SH-SY5Y (cell line): ENCODE results near the gene RPS6KA2.

Source experiments
- GATA2 ChIP-seq: IDR thresholded peaks from 2 replicates; pipeline ENCODE4 v1.6.1; 2011; ENCODE audit warnings: mild to moderate bottlenecking, low read depth, low read length
- GATA3 ChIP-seq: IDR thresholded peaks from 2 replicates; pipeline ENCODE4 v1.6.1; 2011; ENCODE audit warnings: low read depth, mild to moderate bottlenecking, low read length, moderate library complexity

The RPS6KA2 gene

DNA sequence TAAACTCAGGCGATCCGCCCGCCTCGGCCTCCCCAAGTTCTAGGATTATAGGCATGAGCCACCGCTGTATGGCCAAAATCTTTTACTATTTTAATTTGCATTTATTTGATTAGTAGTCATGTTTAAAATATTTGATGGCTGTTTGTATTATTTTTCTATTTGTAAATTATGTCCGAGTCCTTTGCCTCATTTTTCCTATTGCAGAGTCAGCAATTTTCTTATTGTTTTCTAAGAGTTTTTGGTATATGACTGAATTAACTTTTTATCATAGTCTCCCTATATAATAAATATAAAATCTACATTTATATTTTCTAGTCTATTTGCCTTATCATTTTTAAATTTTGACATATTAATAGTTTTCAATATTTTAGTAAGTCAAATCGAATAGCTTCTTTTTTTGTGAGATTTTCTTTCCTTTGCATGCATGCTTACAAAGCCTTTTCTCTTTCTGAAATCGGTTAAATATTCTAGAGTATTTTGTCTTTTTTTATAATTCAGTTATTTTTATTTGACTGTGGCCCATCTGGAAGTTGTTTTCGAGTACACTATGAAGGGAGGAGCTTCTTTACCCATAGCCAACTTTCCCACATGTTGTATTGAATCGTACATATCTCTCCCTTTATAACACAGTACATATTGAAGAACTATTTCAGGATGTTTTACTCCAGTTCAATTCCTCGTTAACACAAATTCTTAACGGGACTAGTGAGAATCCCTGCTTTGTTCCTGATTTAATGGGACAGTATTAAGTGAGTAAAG lies 34.5 kb upstream of the RPS6KA2 start:
- no peak for TF ChIP-seq GATA2

DNA sequence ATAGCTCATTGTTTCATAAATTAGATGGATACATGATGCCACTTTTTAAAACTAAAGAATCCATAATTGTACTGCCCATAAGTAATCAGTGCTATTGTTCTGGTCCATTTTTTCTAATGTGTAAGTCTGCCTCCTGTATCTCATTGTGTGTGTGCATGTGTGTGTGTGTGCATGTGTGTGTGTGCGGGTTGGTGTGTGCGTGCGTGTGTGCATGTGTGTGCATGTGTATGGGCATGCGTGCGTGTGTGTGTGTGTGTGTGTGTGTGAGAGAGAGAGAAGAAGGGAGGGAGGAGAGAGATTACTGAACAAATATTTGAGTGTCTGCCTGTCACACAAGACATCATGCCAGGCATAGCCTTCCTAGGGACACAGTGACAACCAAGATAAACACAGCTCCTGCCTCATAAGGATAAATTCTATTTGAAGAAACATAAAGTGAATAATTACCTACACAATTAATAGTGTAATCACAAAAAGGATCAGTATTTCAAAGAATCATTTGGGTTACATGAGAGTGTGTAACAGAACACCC lies 33.2 kb upstream of the RPS6KA2 start:
- TF ChIP-seq GATA2, result no peak
- TF ChIP-seq GATA3, result no peak

GRCh38 chr6:166659581-166659980 lies 32.5 kb upstream of the RPS6KA2 start:
- no peak for TF ChIP-seq GATA2
- no peak for TF ChIP-seq GATA3

- TF ChIP-seq GATA2 (no peak), GATA3 (no peak)
Measured at GRCh38 chr6:166658792-166659150, 31.7 kb upstream of the RPS6KA2 start.

DNA sequence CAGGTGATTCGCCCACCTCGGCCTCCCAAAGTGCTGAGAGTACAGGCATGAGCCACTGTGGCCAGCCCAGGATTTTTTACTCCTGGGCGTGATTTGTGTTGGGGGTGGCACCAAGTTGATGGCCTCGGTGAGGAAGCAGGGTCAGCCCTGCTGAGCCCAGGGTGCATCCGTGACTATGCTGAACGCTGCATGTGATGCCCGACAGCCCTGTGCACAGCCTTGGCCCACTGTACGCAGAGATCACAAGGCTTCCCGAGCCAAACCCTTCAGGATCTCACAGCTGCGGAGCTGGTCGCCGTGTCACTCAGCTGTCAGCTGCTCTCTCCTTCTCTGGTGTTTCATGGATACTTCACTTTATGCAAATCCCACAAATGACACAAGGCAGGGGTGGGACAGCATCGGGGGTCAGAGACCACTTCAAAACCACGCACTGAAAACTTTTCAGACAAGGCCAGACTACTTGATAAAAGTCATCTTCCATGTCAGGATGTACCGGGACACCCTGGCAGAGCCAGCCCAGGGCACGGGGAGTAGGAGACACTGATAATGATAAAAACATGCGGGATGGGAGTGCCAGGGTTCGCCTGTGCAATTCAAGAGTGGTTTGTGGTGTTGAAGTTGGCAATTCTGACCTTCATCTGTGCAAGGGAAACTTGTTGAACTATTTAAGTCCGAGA lies 31.2 kb upstream of the RPS6KA2 start:
- TF ChIP-seq GATA3 (no peak), GATA2 (no peak)

DNA sequence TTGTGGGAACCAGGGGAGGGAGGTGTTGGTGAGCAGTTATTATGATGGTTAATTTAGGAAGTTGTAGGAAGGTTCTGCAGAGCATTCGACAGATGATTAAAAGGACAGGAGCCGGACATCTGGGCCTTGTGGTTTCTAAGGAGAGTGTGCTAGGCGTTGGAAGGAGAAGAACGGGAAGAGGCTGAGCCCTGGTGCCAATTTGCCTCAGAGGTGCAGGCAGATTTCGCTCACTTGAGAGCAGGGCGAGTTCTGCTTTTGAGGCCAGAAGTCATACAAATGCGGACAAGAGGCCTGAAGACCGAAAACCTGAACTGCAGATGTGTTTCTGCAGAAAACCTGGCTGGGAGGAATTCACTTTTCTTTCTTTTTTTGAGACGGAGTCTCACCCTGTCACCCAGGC lies 30.5 kb upstream of the RPS6KA2 start:
- TF ChIP-seq GATA3, result no peak
- TF ChIP-seq GATA2, result no peak

GRCh38 chr6:166656230-166657151 lies 29.4 kb upstream of the RPS6KA2 start:
- TF ChIP-seq GATA3, result no peak
- no peak for TF ChIP-seq GATA2

DNA sequence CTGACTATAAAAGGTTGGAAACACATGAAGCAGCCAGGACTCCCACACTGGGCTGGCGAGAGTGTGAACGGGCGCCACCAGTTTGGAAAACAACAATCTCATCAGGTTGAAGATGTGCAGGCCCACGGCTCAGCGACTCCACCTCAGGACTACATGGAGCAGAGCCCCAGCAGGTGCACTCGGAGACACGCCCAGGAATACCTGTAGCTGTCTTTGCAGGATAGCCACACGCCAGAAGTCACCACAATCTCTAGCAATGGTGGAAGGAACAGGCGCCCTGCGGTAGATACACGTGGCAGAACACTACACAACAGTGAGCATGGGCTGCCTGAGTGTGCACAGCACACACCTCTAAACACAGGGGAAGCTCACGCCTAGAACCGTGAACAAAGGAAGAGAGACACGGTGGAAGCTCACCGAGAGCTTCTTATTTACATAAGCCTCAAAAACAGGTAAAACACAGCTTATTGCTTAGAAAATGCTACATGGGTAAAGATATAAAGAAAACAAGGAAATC lies 28.7 kb upstream of the RPS6KA2 start:
- no peak for TF ChIP-seq GATA2
- no peak for TF ChIP-seq GATA3

DNA sequence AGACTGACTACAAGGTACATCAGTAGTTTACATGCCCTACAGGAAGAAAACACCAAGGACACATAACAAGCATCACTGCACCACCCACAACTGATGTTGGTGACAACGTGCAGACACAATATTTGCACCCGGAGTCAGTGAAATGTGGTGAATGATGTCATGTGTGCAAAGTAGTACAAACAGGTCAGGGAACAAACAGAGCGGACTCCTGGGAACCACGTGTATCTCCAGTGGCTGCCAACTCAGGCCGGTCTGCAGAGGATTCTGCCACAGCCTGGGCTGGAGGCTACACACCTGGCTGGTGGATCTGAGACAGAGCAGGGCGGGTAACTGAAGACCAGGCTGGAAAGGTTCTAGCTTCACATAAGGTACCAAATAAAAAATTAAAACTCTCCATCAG lies 28.2 kb upstream of the RPS6KA2 start:
- no peak for TF ChIP-seq GATA3

DNA sequence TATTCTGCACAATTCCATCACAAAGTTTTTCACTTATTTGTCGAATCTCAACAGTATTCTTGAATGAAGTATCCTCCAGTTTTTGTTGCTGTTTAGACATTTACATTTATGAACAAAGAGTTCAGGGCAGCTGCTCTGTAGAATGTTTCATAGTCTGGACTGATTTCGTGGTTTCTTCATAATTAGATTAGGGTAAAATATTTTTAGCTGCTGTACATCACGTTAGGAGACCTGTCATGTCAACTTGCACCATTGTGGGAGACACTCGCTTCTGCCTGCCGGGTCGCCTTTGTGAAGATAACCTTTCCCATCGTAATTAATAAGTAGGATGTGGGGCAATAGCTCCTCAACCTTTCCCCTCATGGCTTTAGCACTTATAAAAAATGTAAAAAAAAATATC lies 27.5 kb upstream of the RPS6KA2 start:
- TF ChIP-seq GATA2 (no peak), GATA3 (no peak)

DNA sequence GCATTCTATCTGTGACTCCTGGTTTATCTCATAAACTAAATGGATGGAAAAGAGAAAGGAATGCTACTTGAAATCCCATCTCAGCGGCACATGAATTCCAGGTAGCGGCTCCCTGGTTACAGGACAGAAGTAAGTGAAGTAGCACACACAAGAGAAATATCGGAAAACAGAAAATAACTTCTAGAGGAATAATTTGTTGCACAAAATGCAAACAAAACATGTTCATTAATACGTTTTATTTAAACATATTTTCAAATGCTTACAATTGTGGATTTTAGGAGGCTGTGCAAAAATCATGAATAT lies 26.5 kb upstream of the RPS6KA2 start:
- no peak for TF ChIP-seq GATA3
- no peak for TF ChIP-seq GATA2

- TF ChIP-seq GATA2, result no peak
- no peak for TF ChIP-seq GATA3
Measured at GRCh38 chr6:166650824-166651807, 24.1 kb upstream of the RPS6KA2 start.

GRCh38 chr6:166650047-166650446 lies 23.0 kb upstream of the RPS6KA2 start:
- TF ChIP-seq GATA3, result no peak
- no peak for TF ChIP-seq GATA2

- TF ChIP-seq GATA3 (no peak), GATA2 (no peak)
Measured at GRCh38 chr6:166648846-166649245, 21.8 kb upstream of the RPS6KA2 start.

DNA sequence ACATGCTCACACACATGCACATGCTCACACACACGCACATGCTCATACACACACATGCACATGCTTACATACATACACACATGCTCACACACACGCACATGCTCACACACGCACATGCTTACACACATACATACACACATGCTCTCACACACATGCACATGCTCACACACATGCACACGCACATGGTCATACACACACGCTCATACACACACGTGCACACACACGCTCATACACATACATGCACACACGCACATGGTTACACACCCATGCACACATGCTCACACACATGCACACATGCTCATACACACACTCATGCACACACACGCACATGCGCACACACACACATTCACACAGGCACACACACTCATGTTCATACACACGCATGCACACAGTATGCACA lies 20.8 kb upstream of the RPS6KA2 start:
- TF ChIP-seq GATA3 (no peak), GATA2 (no peak)
